GM23338 (cell line): ENCODE data around the gene MYO1E. TPM values are rescaled to one million over a fixed set of nuclear protein-coding genes. Genes with fewer than 3 reads are reported as not detected.

Source experiments
- ATAC-seq: fragments of 200-7000 bp; cut with Tn5 transposase; 3 replicates; pipeline ENCODE4 v1.9.1; 2020
- DNase-seq: peaks from one replicate; pipeline ENCODE4 v3.0.0-alpha.2; 2015; ENCODE audit warnings: low spot score
- H2AFZ ChIP-seq: fragments of 200-600 bp; sonication (generic); 2 replicates; pipeline ENCODE4 v1.8.0; 2016; ENCODE audit warnings: antibody characterized with exemption, mild to moderate bottlenecking, moderate library complexity
- H3F3A ChIP-seq: fragments of 200-600 bp; sonication (generic); replicated peaks from 2 replicates; pipeline ENCODE4 v1.8.0; 2017; ENCODE audit warnings: antibody characterized with exemption, mixed run types, low read depth
- H3K27ac ChIP-seq: fragments of 200-600 bp; sonication (generic); 2 replicates; pipeline ENCODE4 v1.6.1; 2016; ENCODE audit warnings: low read depth
- H3K27me3 ChIP-seq: fragments of 200-600 bp; sonication (generic); 2 replicates; pipeline ENCODE4 v1.8.0; 2016; ENCODE audit warnings: mild to moderate bottlenecking, mixed run types, moderate library complexity; ENCODE audit not compliant: insufficient read depth
- H3K36me3 ChIP-seq: fragments of 200-600 bp; sonication (generic); 2 replicates; pipeline ENCODE4 v1.8.0; 2016; ENCODE audit warnings: mild to moderate bottlenecking; ENCODE audit not compliant: insufficient read depth
- H3K4me1 ChIP-seq: fragments of 200-600 bp; sonication (generic); 2 replicates; pipeline ENCODE4 v1.8.0; 2016; ENCODE audit warnings: mild to moderate bottlenecking, moderate library complexity; ENCODE audit not compliant: insufficient read depth
- H3K4me2 ChIP-seq: fragments of 200-600 bp; sonication (generic); 2 replicates; pipeline ENCODE4 v1.7.1; 2017; ENCODE audit warnings: mixed run types
- H3K4me3 ChIP-seq: fragments of 200-600 bp; sonication (generic); 2 replicates; pipeline ENCODE4 v1.6.1; 2016; ENCODE audit warnings: mixed run types
- H3K79me2 ChIP-seq: fragments of 200-600 bp; sonication (generic); replicated peaks from 2 replicates; pipeline ENCODE4 v1.8.0; 2017; ENCODE audit warnings: mild to moderate bottlenecking; ENCODE audit not compliant: insufficient read depth
- H3K9me2 ChIP-seq: fragments of 200-600 bp; sonication (generic); 2 replicates; pipeline ENCODE4 v1.8.0; 2017; ENCODE audit not compliant: insufficient read depth
- H4K20me1 ChIP-seq: fragments of 200-600 bp; sonication (generic); replicated peaks from 2 replicates; pipeline ENCODE4 v1.8.0; 2017; ENCODE audit warnings: mild to moderate bottlenecking; ENCODE audit not compliant: insufficient read depth
- H3K27ac Mint-ChIP-seq: 2 replicates; pipeline ENCODE4 v1.8.0; 2020; ENCODE audit warnings: inconsistent platforms, mild to moderate bottlenecking, moderate library complexity, mixed read lengths
- H3K27me3 Mint-ChIP-seq: 3 replicates; pipeline ENCODE4 v1.8.0; 2022; ENCODE audit warnings: low read depth, mild to moderate bottlenecking, moderate library complexity, mixed read lengths, inconsistent platforms; ENCODE audit not compliant: insufficient read depth, poor library complexity
- H3K36me3 Mint-ChIP-seq: 3 replicates; pipeline ENCODE4 v1.8.0; 2021; ENCODE audit warnings: low read depth, mild to moderate bottlenecking, inconsistent platforms, moderate library complexity, mixed read lengths
- H3K4me1 Mint-ChIP-seq: 3 replicates; pipeline ENCODE4 v1.8.0; 2020; ENCODE audit warnings: mild to moderate bottlenecking, inconsistent platforms, mixed read lengths
- H3K4me3 Mint-ChIP-seq: 3 replicates; pipeline ENCODE4 v1.8.0; 2021; ENCODE audit warnings: moderate library complexity, mild to moderate bottlenecking, inconsistent platforms, mixed read lengths
- H3K9me3 Mint-ChIP-seq: 3 replicates; pipeline ENCODE4 v1.8.0; 2020; ENCODE audit warnings: moderate library complexity, mild to moderate bottlenecking, inconsistent platforms, mixed read lengths
- CREB1 ChIP-seq: fragments of 250-450 bp; sonication (Bioruptor Pico); IDR thresholded peaks from 2 replicates; pipeline ENCODE4 v1.5.0; 2020; ENCODE audit warnings: low read depth, mild to moderate bottlenecking, moderate library complexity
- ETS1 ChIP-seq: IDR thresholded peaks from 2 replicates; pipeline ENCODE4 v1.6.1; 2016; ENCODE audit warnings: antibody characterized with exemption
- EZH2 ChIP-seq: fragments of 200-600 bp; sonication (generic); IDR thresholded peaks from one replicate; pipeline ENCODE4 v1.8.0; 2017; ENCODE audit warnings: antibody characterized with exemption, mild to moderate bottlenecking, low read depth; ENCODE audit not compliant: unreplicated experiment
- EZH2phosphoT487 ChIP-seq: fragments of 200-600 bp; sonication (generic); IDR thresholded peaks from one replicate; pipeline ENCODE4 v1.8.1; 2018; ENCODE audit warnings: antibody characterized with exemption; ENCODE audit not compliant: unreplicated experiment
- JUNB ChIP-seq: IDR thresholded peaks from one replicate; pipeline ENCODE4 v1.6.1; 2016; ENCODE audit warnings: antibody characterized with exemption; ENCODE audit not compliant: unreplicated experiment
- STAT1 ChIP-seq: IDR thresholded peaks from one replicate; pipeline ENCODE4 v1.6.1; 2016; ENCODE audit warnings: antibody characterized with exemption; ENCODE audit not compliant: unreplicated experiment
- ZNF114 ChIP-seq: fragments of 250-450 bp; sonication (Bioruptor Pico); IDR thresholded peaks from 2 replicates; pipeline ENCODE4 v1.5.0; 2020; ENCODE audit warnings: mild to moderate bottlenecking, moderate library complexity
- ZNF331 ChIP-seq: fragments of 250-450 bp; sonication (Bioruptor Pico); IDR thresholded peaks from 2 replicates; pipeline ENCODE4 v1.5.0; 2020; ENCODE audit warnings: low read depth, mild to moderate bottlenecking, moderate library complexity
- ZNF462 ChIP-seq: fragments of 250-450 bp; sonication (Bioruptor Pico); IDR thresholded peaks from 2 replicates; pipeline ENCODE4 v1.5.0; 2020; ENCODE audit warnings: mild to moderate bottlenecking, moderate library complexity
- polyA plus RNA-seq: library from polyadenylated mRNA; unstranded; fragments of >200 nt; fragmentation: Nextera tagmentation; extraction: Ambion mirVana; gene quantifications from 2 replicates; pipeline ENCODE4 v1.2.1, GENCODE V29; 2016
- total RNA-seq: library from RNA; depleted of rRNA; stranded (reverse); fragments of >200 nt; shearing (Covaris generic); gene quantifications from 2 replicates; pipeline ENCODE4 v1.2.3, GENCODE V29; 2014
- TF ChIP-seq, protein P1 (sequence below), 2 experiments: fragments of 200-600 bp in 1 of 2; sonication (generic) in 1 of 2; conservative IDR thresholded peaks; 2 replicates each; pipeline versions ENCODE4 v1.5.1 to v1.6.1; 2016 to 2017; ENCODE audit warnings: antibody characterized with exemption in 2 of 2, low read depth in 2 of 2, mild to moderate bottlenecking in 2 of 2, moderate library complexity in 1 of 2
- TF ChIP-seq, protein P2 (sequence below): IDR thresholded peaks from one replicate; pipeline ENCODE4 v1.6.1; 2018; ENCODE audit warnings: antibody characterized with exemption; ENCODE audit not compliant: unreplicated experiment

The MYO1E gene
- total and polyA plus RNA-seq, 2 experiments from 2014 or later, result 68.3 to 131 TPM

- TF ChIP-seq ZNF331 (CRISPR knock-in tag), result no peak
- TF ChIP-seq, protein P1, sequence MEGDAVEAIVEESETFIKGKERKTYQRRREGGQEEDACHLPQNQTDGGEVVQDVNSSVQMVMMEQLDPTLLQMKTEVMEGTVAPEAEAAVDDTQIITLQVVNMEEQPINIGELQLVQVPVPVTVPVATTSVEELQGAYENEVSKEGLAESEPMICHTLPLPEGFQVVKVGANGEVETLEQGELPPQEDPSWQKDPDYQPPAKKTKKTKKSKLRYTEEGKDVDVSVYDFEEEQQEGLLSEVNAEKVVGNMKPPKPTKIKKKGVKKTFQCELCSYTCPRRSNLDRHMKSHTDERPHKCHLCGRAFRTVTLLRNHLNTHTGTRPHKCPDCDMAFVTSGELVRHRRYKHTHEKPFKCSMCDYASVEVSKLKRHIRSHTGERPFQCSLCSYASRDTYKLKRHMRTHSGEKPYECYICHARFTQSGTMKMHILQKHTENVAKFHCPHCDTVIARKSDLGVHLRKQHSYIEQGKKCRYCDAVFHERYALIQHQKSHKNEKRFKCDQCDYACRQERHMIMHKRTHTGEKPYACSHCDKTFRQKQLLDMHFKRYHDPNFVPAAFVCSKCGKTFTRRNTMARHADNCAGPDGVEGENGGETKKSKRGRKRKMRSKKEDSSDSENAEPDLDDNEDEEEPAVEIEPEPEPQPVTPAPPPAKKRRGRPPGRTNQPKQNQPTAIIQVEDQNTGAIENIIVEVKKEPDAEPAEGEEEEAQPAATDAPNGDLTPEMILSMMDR (conservative IDR thresholded peaks at IDR 0.05; ENCODE audit: low read depth in 2 of 2), result no peak
- no peak for TF ChIP-seq JUNB
- TF ChIP-seq EZH2phosphoT487, result no peak
- TF ChIP-seq STAT1, result no peak
These were observed 278.6 kb downstream of the MYO1E start (continued) for GRCh38 chr15:59094077-59094476.

DNA sequence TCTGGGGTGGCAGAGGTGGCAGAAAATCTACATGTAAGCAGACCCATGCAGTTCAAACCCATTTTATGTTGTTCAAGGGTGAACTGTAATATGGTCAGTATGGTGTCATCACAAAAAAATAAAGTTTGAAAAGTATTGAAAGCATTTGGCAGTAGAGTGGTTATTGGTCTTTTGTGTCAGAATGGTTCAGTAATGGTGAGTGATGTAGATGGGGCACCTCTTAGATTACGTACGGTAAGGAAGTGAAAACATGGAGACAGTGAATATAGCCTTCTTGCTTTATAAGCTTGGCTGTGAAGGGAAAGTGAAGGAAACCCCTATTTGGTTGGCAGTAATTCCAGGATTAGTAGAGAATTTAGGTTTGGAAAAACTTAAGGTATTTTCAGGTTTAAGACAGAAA, 284.9 kb downstream of the MYO1E start:
- Histone ChIP-seq H4K20me1 (no peaks in the 10 kb centered on the region; the same call in 1 of the 2 replicates), H2AFZ (no peak overlapping the region), H3K4me3 (no peak overlapping the region), H3K4me1 (no peaks in the 10 kb centered on the region), H3K27ac (no peak overlapping the region), H3K79me2 (no peaks in the 10 kb centered on the region), H3F3A (no peaks in the 10 kb centered on the region), H3K4me2 (no peak overlapping the region), H3K9me2 (no peaks in the 10 kb centered on the region), H3K27me3 (no peaks in the 10 kb centered on the region), H3K36me3 (peaks cover 21% of the 10 kb centered on the region; the same call in 1 of the 2 replicates)
- TF ChIP-seq, protein P2, sequence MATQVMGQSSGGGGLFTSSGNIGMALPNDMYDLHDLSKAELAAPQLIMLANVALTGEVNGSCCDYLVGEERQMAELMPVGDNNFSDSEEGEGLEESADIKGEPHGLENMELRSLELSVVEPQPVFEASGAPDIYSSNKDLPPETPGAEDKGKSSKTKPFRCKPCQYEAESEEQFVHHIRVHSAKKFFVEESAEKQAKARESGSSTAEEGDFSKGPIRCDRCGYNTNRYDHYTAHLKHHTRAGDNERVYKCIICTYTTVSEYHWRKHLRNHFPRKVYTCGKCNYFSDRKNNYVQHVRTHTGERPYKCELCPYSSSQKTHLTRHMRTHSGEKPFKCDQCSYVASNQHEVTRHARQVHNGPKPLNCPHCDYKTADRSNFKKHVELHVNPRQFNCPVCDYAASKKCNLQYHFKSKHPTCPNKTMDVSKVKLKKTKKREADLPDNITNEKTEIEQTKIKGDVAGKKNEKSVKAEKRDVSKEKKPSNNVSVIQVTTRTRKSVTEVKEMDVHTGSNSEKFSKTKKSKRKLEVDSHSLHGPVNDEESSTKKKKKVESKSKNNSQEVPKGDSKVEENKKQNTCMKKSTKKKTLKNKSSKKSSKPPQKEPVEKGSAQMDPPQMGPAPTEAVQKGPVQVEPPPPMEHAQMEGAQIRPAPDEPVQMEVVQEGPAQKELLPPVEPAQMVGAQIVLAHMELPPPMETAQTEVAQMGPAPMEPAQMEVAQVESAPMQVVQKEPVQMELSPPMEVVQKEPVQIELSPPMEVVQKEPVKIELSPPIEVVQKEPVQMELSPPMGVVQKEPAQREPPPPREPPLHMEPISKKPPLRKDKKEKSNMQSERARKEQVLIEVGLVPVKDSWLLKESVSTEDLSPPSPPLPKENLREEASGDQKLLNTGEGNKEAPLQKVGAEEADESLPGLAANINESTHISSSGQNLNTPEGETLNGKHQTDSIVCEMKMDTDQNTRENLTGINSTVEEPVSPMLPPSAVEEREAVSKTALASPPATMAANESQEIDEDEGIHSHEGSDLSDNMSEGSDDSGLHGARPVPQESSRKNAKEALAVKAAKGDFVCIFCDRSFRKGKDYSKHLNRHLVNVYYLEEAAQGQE, result no peak
- no peak for TF ChIP-seq ZNF114 (CRISPR knock-in tag)
- TF ChIP-seq ETS1, result no peak
- no peak for TF ChIP-seq ZNF462
- TF ChIP-seq CREB1, result no peak
- TF ChIP-seq EZH2, result no peak
- DNase-seq (no peak), ATAC-seq (no peak)
- H3K27ac Mint-ChIP-seq, result no peak overlapping the region
- H3K9me3 Mint-ChIP-seq, result no peaks in the 10 kb centered on the region
- H3K4me1 Mint-ChIP-seq, result peaks cover 7% of the 10 kb centered on the region; the same call in 2 of the 3 replicates
- H3K36me3 Mint-ChIP-seq, result peaks cover 20% of the 10 kb centered on the region; the same call in 2 of the 3 replicates
- no peak overlapping the region for H3K4me3 Mint-ChIP-seq
- peaks cover 2% of the 10 kb centered on the region for H3K27me3 Mint-ChIP-seq
